Ureter (tissue), 1 donor: Measurements from ENCODE around the gene OR5F1. TPM values are rescaled to one million over a fixed set of nuclear protein-coding genes. Genes with fewer than 3 reads are reported as not detected.

Source experiments
- DNase-seq: peaks from one replicate; pipeline ENCODE4 v3.0.0-alpha.2; 2020; ENCODE audit warnings: low spot score
- total RNA-seq: library from RNA; stranded (reverse); gene quantifications from one replicate; pipeline ENCODE4 v1.2.4, GENCODE V29; 2023
- donor health status: DM: yes; HTN: yes; CAD: no.

OR5F1 gene
- total RNA-seq = not detected

DNA sequence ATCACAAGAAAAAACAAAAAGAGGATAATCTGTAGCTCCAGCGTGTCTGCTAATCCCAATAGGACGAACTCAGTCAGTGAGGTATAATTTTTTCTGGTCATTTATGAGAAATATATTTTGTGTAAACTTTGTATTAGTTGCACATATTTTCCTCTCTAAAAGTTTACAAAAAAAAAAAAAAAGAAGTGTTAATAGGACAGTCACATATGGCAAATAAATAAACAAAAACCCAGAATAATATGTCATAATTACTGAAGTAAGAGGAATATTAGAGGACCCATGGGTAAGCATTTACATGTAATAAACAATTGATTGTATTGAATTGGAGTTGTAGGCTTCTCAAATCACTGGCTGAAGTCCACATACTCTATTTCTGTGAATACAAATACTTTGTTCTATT lies at the start of gene OR5F1:
Gene OR5F1, minus strand, starts transcription at position 101 of the 400 bp plus-strand sequence. Its CDS starts 0 bp downstream, at position 101.
- no peak for DNase-seq

- no peak for DNase-seq
Observed at GRCh38 chr11:56027354-56027753, 32.9 kb upstream of the OR5F1 start, which contains the start of gene OR5AS1. OR5AS1 (plus strand) TSS chr11:56027654; CDS start chr11:56030419, 2,765 bp downstream.

GRCh38 chr11:56013805-56014204 lies 19.4 kb upstream of the OR5F1 start:
- DNase-seq = no peak

GRCh38 chr11:56010716-56011115 lies 16.3 kb upstream of the OR5F1 start:
- no peak for DNase-seq

DNA sequence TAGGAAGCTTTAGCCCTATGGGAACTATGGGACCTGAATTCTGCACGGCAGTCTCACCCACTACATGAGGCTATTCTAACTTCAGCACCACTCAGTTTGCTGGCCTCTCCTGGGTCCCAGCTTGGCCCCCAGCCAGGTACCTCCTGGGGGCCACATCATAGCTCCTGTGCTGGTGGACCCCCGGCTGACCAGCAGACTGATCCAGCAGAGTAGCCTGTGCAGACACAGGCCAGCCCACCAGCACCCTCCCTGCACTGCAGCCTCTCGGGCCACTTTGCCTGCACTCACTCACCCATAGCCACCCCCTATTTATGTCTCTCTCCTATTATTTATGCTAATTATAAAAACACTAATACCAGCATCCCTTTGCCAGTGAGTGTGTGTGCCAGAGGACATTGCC lies 23.5 kb downstream of the OR5F1 start:
- DNase-seq = no peak

DNA sequence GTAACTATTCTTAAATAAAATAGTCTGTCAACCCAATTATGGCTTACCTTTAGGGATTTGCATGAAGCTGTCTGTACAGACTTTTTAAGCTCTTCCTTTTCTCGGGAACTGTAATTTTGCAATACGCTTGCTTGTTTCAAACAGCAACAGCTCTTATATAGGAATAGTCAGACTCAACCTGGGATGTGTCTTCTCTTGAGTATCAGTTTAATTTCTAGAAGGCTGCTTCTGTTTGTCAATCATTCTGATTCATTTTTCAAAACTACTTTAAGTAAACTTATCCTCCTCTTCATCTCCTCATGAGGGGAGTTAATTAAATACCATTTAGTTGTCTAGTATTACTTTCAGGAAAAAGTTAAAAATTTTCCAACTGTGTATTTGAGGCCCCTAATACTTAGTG lies 24.6 kb downstream of the OR5F1 start, which contains the start of gene OR10AG1:
Gene OR10AG1, minus strand, starts transcription at position 101 of the 400 bp plus-strand sequence. Its CDS starts 38 bp downstream, at position 63.
- no peak for DNase-seq

- no peak for DNase-seq
Observed at GRCh38 chr11:55967914-55968313, 26.5 kb downstream of the OR5F1 start.

GRCh38 chr11:55966391-55966790 lies 28.0 kb downstream of the OR5F1 start:
- DNase-seq = no peak

GRCh38 chr11:55956521-55956920 lies 37.9 kb downstream of the OR5F1 start:
- DNase-seq = no peak

GRCh38 chr11:55949330-55949729 lies 45.1 kb downstream of the OR5F1 start:
- DNase-seq = no peak

Other genes with a start within 250 kb of the OR5F1 start
- gene OR5D13, start 221.2 kb downstream of the OR5F1 start, total RNA-seq = not detected
- not detected for gene OR5D14, start 199.1 kb downstream of the OR5F1 start, total RNA-seq
- gene OR5L1, start 183.3 kb downstream of the OR5F1 start, total RNA-seq = not detected
- not detected for gene OR5D18, start 175.0 kb downstream of the OR5F1 start, total RNA-seq
- not detected for gene OR5L2, start 167.4 kb downstream of the OR5F1 start, total RNA-seq
- not detected for gene OR5D16, start 155.9 kb downstream of the OR5F1 start, total RNA-seq
- not detected for gene TRIM51, start 111.3 kb downstream of the OR5F1 start, total RNA-seq
- not detected for gene OR5W2, start 80.0 kb downstream of the OR5F1 start, total RNA-seq
- gene OR5I1, start 58.2 kb downstream of the OR5F1 start, total RNA-seq = not detected
- gene OR10AG1, start 24.7 kb downstream of the OR5F1 start, total RNA-seq = not detected
- gene OR5AS1, start 33.0 kb upstream of the OR5F1 start, total RNA-seq = not detected
- not detected for gene OR8I2, start 98.7 kb upstream of the OR5F1 start, total RNA-seq
- gene OR8H2, start 109.1 kb upstream of the OR5F1 start, total RNA-seq = not detected
- not detected for gene OR8H3, start 127.7 kb upstream of the OR5F1 start, total RNA-seq
- gene OR8J3, start 145.6 kb upstream of the OR5F1 start, total RNA-seq = not detected
- not detected for gene OR8K5, start 165.7 kb upstream of the OR5F1 start, total RNA-seq
- gene OR5J2, start 182.0 kb upstream of the OR5F1 start, total RNA-seq = not detected
- not detected for gene OR5T2, start 239.6 kb upstream of the OR5F1 start, total RNA-seq